Skeletal muscle cell (primary cell): ENCODE results near the gene C16orf87.
A peak's percentile ranks its signal among the peaks of the same experiment; 100 is the strongest.
"Not testable (repeated sequence)": the region's sequence is repeated elsewhere in the genome, so short reads cannot be mapped to it uniquely, and the experiment has no call there.

Experiments
- DNase-seq: peaks from one replicate; pipeline ENCODE4 v3.0.0-alpha.2; 2010; ENCODE audit warnings: low read depth
- H3K4me3 ChIP-seq: 2 replicates; pipeline ENCODE4 v1.5.1; 2011; ENCODE audit warnings: low read depth, mild to moderate bottlenecking, control low read depth, low read length, moderate library complexity

Gene C16orf87

GRCh38 chr16:46808997-46809396 lies 22.0 kb downstream of the C16orf87 start:
- DNase-seq = no peak
- no peak overlapping the region for H3K4me3 ChIP-seq

- no peak overlapping the region for H3K4me3 ChIP-seq
- no peak for DNase-seq
Observed at GRCh38 chr16:46807336-46807735, 23.6 kb downstream of the C16orf87 start.

- no peak overlapping the region for H3K4me3 ChIP-seq
- no peak for DNase-seq
Observed at GRCh38 chr16:46803373-46803772, 27.6 kb downstream of the C16orf87 start.

GRCh38 chr16:46801428-46802049 lies 29.4 kb downstream of the C16orf87 start:
- DNase-seq = no peak

GRCh38 chr16:46800494-46800893 lies 30.5 kb downstream of the C16orf87 start:
- H3K4me3 ChIP-seq = no peak overlapping the region
- DNase-seq = no peak

More at GRCh38 chr16:46801428-46802049, 29.4 kb downstream of the C16orf87 start:
- no peak overlapping the region for H3K4me3 ChIP-seq

- H3K4me3 ChIP-seq = no peak overlapping the region
- DNase-seq = no peak
Observed at GRCh38 chr16:46797501-46797900, 33.5 kb downstream of the C16orf87 start.

GRCh38 chr16:46796764-46797269 lies 34.2 kb downstream of the C16orf87 start:
- no peak overlapping the region for H3K4me3 ChIP-seq
- DNase-seq = no peak

GRCh38 chr16:46793841-46794240 lies 37.1 kb downstream of the C16orf87 start:
- DNase-seq = no peak

GRCh38 chr16:46790599-46791270 lies 40.2 kb downstream of the C16orf87 start:
- H3K4me3 ChIP-seq = peak overlapping the region; percentile 63
- DNase-seq = no peak

More at GRCh38 chr16:46793841-46794240, 37.1 kb downstream of the C16orf87 start:
- H3K4me3 ChIP-seq = no peak overlapping the region

GRCh38 chr16:46789499-46790414 lies 41.2 kb downstream of the C16orf87 start:
- H3K4me3 ChIP-seq = peak overlapping the region; percentile 63
- peak; percentile 31 for DNase-seq

GRCh38 chr16:46788891-46789474 lies 42.0 kb downstream of the C16orf87 start:
- H3K4me3 ChIP-seq = no peak overlapping the region

GRCh38 chr16:46787909-46788308 lies 43.1 kb downstream of the C16orf87 start:
- DNase-seq = no peak
- H3K4me3 ChIP-seq = no peak overlapping the region

More at GRCh38 chr16:46788891-46789474, 42.0 kb downstream of the C16orf87 start:
- no peak for DNase-seq

- no peak overlapping the region for H3K4me3 ChIP-seq
- DNase-seq = no peak
Observed at GRCh38 chr16:46785076-46785845, 45.7 kb downstream of the C16orf87 start.

- DNase-seq, H3K4me3 ChIP-seq: not testable (repeated sequence)
Observed at GRCh38 chr16:46784569-46784968, 46.4 kb downstream of the C16orf87 start.

- H3K4me3 ChIP-seq = no peak overlapping the region
- DNase-seq = no peak
Observed at GRCh38 chr16:46783800-46784199, 47.2 kb downstream of the C16orf87 start.

- DNase-seq = no peak
- H3K4me3 ChIP-seq = no peak overlapping the region
Observed at GRCh38 chr16:46782320-46782719, 48.7 kb downstream of the C16orf87 start.

GRCh38 chr16:46777804-46778203 lies 53.2 kb downstream of the C16orf87 start:
- DNase-seq = no peak
- H3K4me3 ChIP-seq = no peak overlapping the region

- no peak overlapping the region for H3K4me3 ChIP-seq
- DNase-seq = no peak
Observed at GRCh38 chr16:46775214-46775613, 55.8 kb downstream of the C16orf87 start.

- no peak overlapping the region for H3K4me3 ChIP-seq
- DNase-seq = no peak
Observed at GRCh38 chr16:46774743-46775177, 56.2 kb downstream of the C16orf87 start.
